ENCODE data around the gene TSPAN18.

The TSPAN18 gene

GRCh38 chr11:44823868-44824267, 97.1 kb downstream of the TSPAN18 start (continued):
- TF ChIP-seq IKZF3 (tag by site-specific recombination; IDR thresholded peaks at IDR 0.05) (no peak), PRDM4 (tag by site-specific recombination; IDR thresholded peaks at IDR 0.05) (no peak), ZNF521 (tag by site-specific recombination; IDR thresholded peaks at IDR 0.05) (no peak), ZBTB49 (tag by site-specific recombination; IDR thresholded peaks at IDR 0.05; ENCODE audit: low read depth) (no peak), ZNF280C (tag by site-specific recombination; IDR thresholded peaks at IDR 0.05) (no peak)

- H3K4me3 ChIP-seq (ENCODE audit: low read depth, low read length), result no peak overlapping the region
- CTCF ChIA-PET, result interaction anchor here (1.0 to 2.5 kb wide), 4 partner anchors 38 to 207 kb away, joined by 3 to 6 read pairs (median 4); no protein-coding TSS in a partner anchor
- H3K4me1 ChIP-seq (ENCODE audit: control insufficient read depth, insufficient read depth, low read length), result no peaks in the 10 kb centered on the region
- TF ChIP-seq ZNF677 (tag by site-specific recombination; IDR thresholded peaks at IDR 0.05) (no peak), ZIC2 (tag by site-specific recombination; IDR thresholded peaks at IDR 0.05) (no peak), ZNF530 (tag by site-specific recombination; IDR thresholded peaks at IDR 0.05; ENCODE audit: low read depth) (no peak), ZBTB49 (tag by site-specific recombination; IDR thresholded peaks at IDR 0.05; ENCODE audit: low read depth) (no peak), ZNF366 (tag by site-specific recombination; conservative IDR thresholded peaks at IDR 0.05) (no peak), ZNF776 (tag by site-specific recombination; IDR thresholded peaks at IDR 0.05; ENCODE audit: borderline replicate concordance) (no peak), ZNF274 (IDR thresholded peaks at IDR 0.05; ENCODE audit: low read length) (no peak), ZNF274 (tag by site-specific recombination; IDR thresholded peaks at IDR 0.05; ENCODE audit: borderline replicate concordance) (no peak), RBAK (tag by site-specific recombination; IDR thresholded peaks at IDR 0.05) (no peak), ZNF221 (tag by site-specific recombination; IDR thresholded peaks at IDR 0.05; ENCODE audit: borderline replicate concordance) (no peak), ZNF76 (tag by site-specific recombination; IDR thresholded peaks at IDR 0.05; ENCODE audit: borderline replicate concordance, low read depth) (no peak), ZNF645 (tag by site-specific recombination; IDR thresholded peaks at IDR 0.05) (no peak)
- no peak overlapping the region for H3K27ac ChIP-seq (ENCODE audit: extremely low read depth, low read depth, low read length)
- H3K9me3 ChIP-seq (ENCODE audit: control insufficient read depth, insufficient read depth, low read depth, low read length), result no peaks in the 10 kb centered on the region
- no peaks in the 10 kb centered on the region for H3K36me3 ChIP-seq (ENCODE audit: control insufficient read depth in 2 of 2, insufficient read depth in 1 of 2, low read length in 2 of 2)
- POLR2A ChIA-PET, result no interaction called here
Measured at GRCh38 chr11:44824300-44824704, 97.5 kb downstream of the TSPAN18 start.
